ENCODE measurements around the gene CLEC2A. TPM values are rescaled to one million over a fixed set of nuclear protein-coding genes. Genes with fewer than 3 reads are reported as not detected.

The CLEC2A gene
- total and polyA plus RNA-seq, 8 donors = not detected

DNA sequence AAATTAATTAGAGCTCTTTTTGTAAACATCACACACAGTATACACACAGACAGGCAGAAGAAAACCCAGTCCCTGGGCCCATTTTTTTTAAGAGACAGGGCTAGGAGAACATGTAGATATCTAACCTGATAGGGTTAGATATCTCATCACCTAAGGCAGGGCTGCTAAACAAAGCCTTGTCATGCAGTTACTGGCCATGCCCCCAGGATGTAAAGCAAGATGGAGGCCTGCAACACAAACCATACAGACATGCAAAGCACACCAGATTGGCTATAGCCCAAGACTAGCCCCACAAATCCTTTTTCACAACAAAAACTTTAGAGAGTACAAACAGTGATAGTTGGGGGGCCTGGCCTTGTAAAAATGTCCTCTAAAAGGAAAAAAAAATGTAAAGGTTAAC lies 20.5 kb downstream of the CLEC2A start:
- no peaks in the 10 kb centered on the region for H3K27me3 ChIP-seq
- ATAC-seq = no peak

DNA sequence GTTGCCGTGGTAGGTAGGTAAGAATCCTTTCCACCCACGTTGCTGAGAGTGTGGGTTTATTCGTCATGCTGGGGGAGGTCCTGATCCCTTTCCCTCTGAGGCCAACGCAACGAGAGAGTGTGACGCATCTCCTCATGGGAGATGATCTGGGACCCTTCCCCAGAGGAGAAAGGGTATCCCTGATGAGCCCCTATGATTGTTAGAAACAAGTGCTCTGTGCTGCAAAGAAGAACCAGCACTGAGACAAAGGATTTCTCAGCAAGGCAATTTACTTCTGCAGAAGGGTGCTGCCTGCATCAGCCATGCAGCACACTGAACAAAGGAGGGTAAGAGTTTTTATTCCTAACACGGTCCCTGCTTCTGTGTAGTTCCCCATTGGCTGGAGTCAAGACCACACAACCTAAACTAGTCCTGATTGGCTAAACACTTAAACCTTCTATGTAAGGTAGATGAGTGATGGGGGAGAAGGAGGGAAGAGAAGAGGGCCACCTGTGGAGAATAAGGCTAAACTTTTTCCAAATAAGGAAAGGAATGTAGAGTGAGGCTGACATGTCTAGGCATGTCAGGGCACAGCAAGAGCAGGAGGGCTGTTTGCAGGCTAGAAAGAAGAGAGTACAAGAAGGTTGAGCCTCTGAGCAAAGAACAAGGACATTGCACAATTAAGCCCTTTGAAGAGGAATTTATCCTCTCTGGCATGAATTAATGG lies 21.3 kb downstream of the CLEC2A start:
- no peak for ATAC-seq
- H3K9me3 ChIP-seq = peaks cover 0 to 34% of the 10 kb centered on the region in 2 donors

More for the DNA sequence above, 20.5 kb downstream of the CLEC2A start:
- Histone ChIP-seq H3K36me3 (no peaks in the 10 kb centered on the region), H3K4me1 (no peaks in the 10 kb centered on the region), H3K4me3 (no peak overlapping the region), H3K27ac (no peak overlapping the region), H3K9me3 (peaks cover 0 to 34% of the 10 kb centered on the region in 2 donors)
- TF ChIP-seq, protein P1, sequence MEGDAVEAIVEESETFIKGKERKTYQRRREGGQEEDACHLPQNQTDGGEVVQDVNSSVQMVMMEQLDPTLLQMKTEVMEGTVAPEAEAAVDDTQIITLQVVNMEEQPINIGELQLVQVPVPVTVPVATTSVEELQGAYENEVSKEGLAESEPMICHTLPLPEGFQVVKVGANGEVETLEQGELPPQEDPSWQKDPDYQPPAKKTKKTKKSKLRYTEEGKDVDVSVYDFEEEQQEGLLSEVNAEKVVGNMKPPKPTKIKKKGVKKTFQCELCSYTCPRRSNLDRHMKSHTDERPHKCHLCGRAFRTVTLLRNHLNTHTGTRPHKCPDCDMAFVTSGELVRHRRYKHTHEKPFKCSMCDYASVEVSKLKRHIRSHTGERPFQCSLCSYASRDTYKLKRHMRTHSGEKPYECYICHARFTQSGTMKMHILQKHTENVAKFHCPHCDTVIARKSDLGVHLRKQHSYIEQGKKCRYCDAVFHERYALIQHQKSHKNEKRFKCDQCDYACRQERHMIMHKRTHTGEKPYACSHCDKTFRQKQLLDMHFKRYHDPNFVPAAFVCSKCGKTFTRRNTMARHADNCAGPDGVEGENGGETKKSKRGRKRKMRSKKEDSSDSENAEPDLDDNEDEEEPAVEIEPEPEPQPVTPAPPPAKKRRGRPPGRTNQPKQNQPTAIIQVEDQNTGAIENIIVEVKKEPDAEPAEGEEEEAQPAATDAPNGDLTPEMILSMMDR (IDR thresholded peaks at IDR 0.05) = no peak
- intact Hi-C loops (cut with DNase I) = no loop called here
- DNase-seq = no peak

DNA sequence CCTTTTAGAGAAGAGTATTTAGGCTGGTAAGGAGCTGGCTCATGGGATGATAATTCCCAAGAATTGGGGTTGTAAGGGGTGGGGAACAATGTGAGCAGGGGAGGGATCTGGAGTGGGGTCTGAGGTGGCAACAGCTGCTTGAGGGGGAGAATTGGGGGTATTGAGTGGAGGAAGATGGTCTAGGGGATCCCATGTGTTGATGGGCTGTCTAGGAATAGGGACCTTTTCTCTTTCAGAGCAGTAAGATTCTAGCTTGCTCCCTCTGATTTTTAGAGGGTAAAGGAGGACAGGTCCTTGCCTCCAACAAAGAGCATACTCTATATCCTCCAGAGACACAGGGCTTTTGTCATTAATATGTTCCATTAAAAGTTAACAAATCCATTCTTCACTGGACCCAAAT lies 22.4 kb downstream of the CLEC2A start:
- TF ChIP-seq, protein P1 (IDR thresholded peaks at IDR 0.05) = no peak
- DNase-seq (no peak), ATAC-seq (no peak)
- Histone ChIP-seq H3K4me1 (no peaks in the 10 kb centered on the region), H3K27me3 (no peaks in the 10 kb centered on the region), H3K36me3 (no peaks in the 10 kb centered on the region), H3K4me3 (no peak overlapping the region), H3K9me3 (peaks cover 0 to 38% of the 10 kb centered on the region in 2 donors), H3K27ac (no peak overlapping the region)
- intact Hi-C loops (cut with DNase I) = no loop called here

More for the DNA sequence above, 21.3 kb downstream of the CLEC2A start:
- no peak for DNase-seq
- H3K27ac ChIP-seq = no peak overlapping the region
- no peaks in the 10 kb centered on the region for H3K36me3 ChIP-seq
- no peak overlapping the region for H3K4me3 ChIP-seq
- TF ChIP-seq, protein P1 (IDR thresholded peaks at IDR 0.05) = no peak
- intact Hi-C loops (cut with DNase I) = no loop called here
- H3K4me1 ChIP-seq = no peaks in the 10 kb centered on the region
- H3K27me3 ChIP-seq = no peaks in the 10 kb centered on the region

DNA sequence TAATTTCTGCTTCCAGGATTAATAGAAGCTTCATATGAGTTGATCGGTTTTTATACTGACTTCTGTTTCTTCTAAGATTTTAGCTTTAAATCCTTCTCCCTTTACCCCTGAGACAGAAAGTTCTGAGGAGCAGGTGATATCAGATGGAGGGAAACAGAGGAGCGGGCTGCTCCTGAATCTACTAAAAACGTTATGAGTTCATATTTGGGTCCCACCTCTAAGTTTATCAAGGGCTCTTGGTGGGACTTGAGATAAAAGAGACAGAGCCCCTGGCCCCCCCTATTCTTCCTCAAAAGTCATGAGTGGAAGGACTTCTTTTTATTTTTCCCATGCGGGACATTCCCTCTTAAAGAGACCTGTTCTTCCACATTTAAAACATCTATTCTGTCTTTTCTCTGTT lies 23.8 kb downstream of the CLEC2A start:
- Histone ChIP-seq H3K27me3 (no peaks in the 10 kb centered on the region), H3K36me3 (no peaks in the 10 kb centered on the region), H3K27ac (no peak overlapping the region), H3K9me3 (peaks cover 0 to 47% of the 10 kb centered on the region in 2 donors), H3K4me1 (no peaks in the 10 kb centered on the region), H3K4me3 (no peak overlapping the region)
- TF ChIP-seq, protein P1 (IDR thresholded peaks at IDR 0.05) = no peak
- ATAC-seq = no peak
- intact Hi-C loops (cut with DNase I) = no loop called here
- no peak for DNase-seq

DNA sequence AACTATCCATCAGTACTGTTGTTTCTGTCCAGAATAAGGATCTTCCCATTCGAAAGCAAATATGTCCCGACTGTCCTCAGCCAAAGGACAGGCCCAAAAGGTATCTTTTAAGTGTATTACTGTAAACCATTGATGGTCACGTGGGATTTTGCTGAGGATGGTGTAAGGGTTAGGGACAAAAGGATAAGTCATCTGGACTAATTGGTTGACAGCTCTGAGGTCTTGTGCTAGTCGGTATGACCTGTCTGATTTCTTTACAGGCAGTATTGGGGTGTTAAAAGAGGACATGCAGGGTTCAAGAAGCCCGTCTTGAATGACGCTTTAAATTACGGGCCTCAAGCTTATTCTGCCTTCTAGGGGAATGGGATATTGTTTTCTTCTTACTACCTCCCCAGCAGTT lies 24.4 kb downstream of the CLEC2A start:
- no peaks in the 10 kb centered on the region for H3K36me3 ChIP-seq
- intact Hi-C loops (cut with DNase I) = no loop called here
- DNase-seq = no peak
- no peak overlapping the region for H3K27ac ChIP-seq
- TF ChIP-seq, protein P1 (IDR thresholded peaks at IDR 0.05) = no peak
- no peak for ATAC-seq
- H3K4me1 ChIP-seq = no peaks in the 10 kb centered on the region
- H3K27me3 ChIP-seq = no peaks in the 10 kb centered on the region
- no peak overlapping the region for H3K4me3 ChIP-seq
- peaks cover 0 to 52% of the 10 kb centered on the region in 2 donors for H3K9me3 ChIP-seq

Data from left lung (tissue), 10 donors.